Measurements from ENCODE around the gene PRIM1. TPM values are rescaled to one million over a fixed set of nuclear protein-coding genes. Genes with fewer than 3 reads are reported as not detected.

The PRIM1 gene
- total and polyA plus RNA-seq, 2 donors from 2014 or later = 3.2 to 4.9 TPM

DNA sequence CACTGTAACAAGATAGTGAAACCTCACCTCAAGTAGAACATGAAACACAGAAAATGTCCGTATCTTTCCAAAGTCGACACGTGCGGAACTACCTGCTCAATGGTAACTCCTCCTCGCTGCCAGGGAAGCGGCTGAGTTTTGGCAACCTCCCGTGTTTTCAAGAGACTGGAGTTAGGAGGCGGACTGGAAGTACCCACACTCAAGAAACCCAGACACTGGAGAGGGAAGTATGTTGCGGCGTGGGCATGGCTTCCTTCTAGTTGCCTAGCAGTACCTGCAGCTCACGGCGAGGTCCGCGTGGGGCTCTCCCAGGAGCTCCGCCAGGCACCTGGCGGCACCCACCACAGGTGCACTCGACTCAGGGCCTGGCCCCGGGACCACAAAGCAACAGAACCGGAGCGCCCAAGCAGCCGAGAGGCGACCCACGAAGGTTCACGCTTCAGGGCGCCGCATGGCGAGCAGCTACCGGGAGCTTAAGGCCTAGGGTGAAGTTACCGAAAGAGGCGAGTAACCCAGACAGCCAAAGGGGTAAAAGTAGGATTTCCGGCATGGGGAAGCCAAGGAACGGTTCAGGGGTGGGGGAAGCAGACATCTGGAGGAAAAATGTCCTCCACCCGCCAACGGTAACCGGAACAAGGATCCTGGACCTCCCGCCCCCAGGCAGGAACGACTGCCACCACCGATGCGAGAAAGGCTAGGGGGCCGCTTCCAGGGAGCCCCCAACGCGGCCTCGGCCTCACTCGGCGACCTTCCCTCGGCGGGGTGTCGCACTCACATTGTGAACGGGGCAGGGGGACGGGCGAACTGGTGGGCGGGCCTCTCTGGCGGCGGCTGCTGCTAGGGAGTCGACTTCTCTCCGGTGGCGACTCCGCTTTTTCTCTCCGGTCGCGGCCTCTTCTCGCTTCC is 64.6 kb downstream of the PRIM1 start:
- intact Hi-C loops (cut with DNase I) = no loop called here
- TF ChIP-seq, protein P1, sequence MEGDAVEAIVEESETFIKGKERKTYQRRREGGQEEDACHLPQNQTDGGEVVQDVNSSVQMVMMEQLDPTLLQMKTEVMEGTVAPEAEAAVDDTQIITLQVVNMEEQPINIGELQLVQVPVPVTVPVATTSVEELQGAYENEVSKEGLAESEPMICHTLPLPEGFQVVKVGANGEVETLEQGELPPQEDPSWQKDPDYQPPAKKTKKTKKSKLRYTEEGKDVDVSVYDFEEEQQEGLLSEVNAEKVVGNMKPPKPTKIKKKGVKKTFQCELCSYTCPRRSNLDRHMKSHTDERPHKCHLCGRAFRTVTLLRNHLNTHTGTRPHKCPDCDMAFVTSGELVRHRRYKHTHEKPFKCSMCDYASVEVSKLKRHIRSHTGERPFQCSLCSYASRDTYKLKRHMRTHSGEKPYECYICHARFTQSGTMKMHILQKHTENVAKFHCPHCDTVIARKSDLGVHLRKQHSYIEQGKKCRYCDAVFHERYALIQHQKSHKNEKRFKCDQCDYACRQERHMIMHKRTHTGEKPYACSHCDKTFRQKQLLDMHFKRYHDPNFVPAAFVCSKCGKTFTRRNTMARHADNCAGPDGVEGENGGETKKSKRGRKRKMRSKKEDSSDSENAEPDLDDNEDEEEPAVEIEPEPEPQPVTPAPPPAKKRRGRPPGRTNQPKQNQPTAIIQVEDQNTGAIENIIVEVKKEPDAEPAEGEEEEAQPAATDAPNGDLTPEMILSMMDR (IDR thresholded peaks at IDR 0.05; ENCODE audit: borderline replicate concordance, extremely low read depth, insufficient read depth) = no peak
- DNase-seq = peak; percentile 45 to 85 (median 71)
- no peaks in the 10 kb centered on the region for H3K36me3 ChIP-seq (ENCODE audit: control insufficient read depth in 2 of 3, insufficient read depth in 3 of 3, low read length in 3 of 3)
- no peaks in the 10 kb centered on the region for H3K27me3 ChIP-seq (ENCODE audit: control insufficient read depth, insufficient read depth, low read length)
- H3K27ac ChIP-seq (ENCODE audit: low read depth in 2 of 2, low read length in 2 of 2) = peak overlapping the region; percentile 99 to 100
- H3K9ac ChIP-seq (ENCODE audit: low read length in 3 of 3) = peak overlapping the region; percentile 93 to 99 (median 99)
- FAIRE-seq = no peak
- H3K4me1 ChIP-seq (ENCODE audit: control insufficient read depth in 2 of 3, insufficient read depth in 2 of 3, low read depth in 1 of 3, low read length in 3 of 3) = no peaks in the 10 kb centered on the region
- peak overlapping the region; percentile 84 to 97 (median 86) for H3K4me3 ChIP-seq (ENCODE audit: low read length in 3 of 3)
- H3K9me3 ChIP-seq (ENCODE audit: control insufficient read depth in 2 of 3, insufficient read depth in 1 of 3, low read length in 3 of 3) = no peaks in the 10 kb centered on the region

DNA sequence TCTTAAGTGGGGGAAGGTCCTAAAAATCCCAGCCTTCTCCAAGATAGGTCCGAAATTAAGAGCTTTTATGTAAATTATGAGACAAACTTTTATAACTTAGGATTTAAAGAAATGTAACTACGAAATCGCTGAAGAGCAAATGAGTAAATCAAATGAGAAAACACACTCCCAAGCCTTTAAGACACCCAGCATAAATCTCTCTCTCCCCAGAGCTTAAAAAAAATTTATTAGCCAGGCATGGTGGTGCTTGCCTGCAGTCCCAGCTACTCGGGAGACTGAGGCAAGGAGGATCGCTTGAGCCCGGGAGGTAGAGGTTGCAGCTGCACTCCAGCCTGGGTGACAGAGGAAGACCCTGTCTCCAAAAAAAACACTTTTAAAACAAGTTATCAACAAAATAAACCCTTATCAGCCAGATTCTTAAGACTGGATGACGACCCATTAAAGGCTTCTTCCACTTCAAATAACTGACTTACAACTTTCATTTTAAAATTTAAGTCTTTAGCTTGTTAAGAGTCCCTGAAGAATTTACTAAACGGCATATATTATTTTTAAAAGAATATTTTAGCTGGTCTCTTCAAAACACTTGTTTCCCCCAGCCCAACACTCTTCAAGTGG is 67.3 kb downstream of the PRIM1 start:
- FAIRE-seq (no peak), DNase-seq (peak in 3 of 5 donors; percentile 17 to 66 (median 61))
- H3K4me3 ChIP-seq (ENCODE audit: low read length in 3 of 3) = peak overlapping the region; percentile 44 to 86 (median 62)
- H3K27ac ChIP-seq (ENCODE audit: low read depth in 2 of 2, low read length in 2 of 2) = peak overlapping the region; percentile 54 to 85
- H3K27me3 ChIP-seq (ENCODE audit: control insufficient read depth, insufficient read depth, low read length) = no peaks in the 10 kb centered on the region
- intact Hi-C loops (cut with DNase I) = no loop called here
- H3K36me3 ChIP-seq (ENCODE audit: control insufficient read depth in 2 of 3, insufficient read depth in 3 of 3, low read length in 3 of 3) = no peaks in the 10 kb centered on the region
- peak overlapping the region; percentile 55 to 63 (median 62) for H3K9ac ChIP-seq (ENCODE audit: low read length in 3 of 3)
- H3K4me1 ChIP-seq (ENCODE audit: control insufficient read depth in 2 of 3, insufficient read depth in 2 of 3, low read depth in 1 of 3, low read length in 3 of 3) = peaks cover 0 to 7% (median 0%) of the 10 kb centered on the region in 3 donors
- TF ChIP-seq, protein P1 (IDR thresholded peaks at IDR 0.05; ENCODE audit: borderline replicate concordance, extremely low read depth, insufficient read depth) = no peak
- no peaks in the 10 kb centered on the region for H3K9me3 ChIP-seq (ENCODE audit: control insufficient read depth in 2 of 3, insufficient read depth in 1 of 3, low read length in 3 of 3)

DNA sequence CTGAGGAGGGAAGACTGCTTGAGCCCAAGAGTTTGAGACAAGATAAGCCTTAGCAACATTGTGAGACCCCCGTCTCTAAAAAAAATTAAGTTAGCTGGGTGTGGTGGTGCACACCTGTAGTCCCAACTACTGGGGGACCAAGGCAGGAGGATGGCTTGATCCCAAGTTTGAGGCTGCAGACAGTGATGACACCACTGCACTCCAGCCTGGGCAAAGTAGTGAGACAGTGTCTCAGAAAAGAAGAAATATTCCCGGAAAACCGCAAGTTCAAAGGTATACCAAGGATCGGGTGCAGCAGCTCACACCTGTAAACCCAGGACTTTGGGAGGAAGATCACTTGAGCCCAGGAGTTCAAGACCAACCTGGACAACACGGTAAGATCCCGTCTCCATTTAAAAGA is 69.8 kb downstream of the PRIM1 start:
- H3K36me3 ChIP-seq (ENCODE audit: control insufficient read depth in 2 of 3, insufficient read depth in 3 of 3, low read length in 3 of 3) = no peaks in the 10 kb centered on the region
- H3K27ac ChIP-seq (ENCODE audit: low read depth in 2 of 2, low read length in 2 of 2) = no peak overlapping the region
- peaks cover 0 to 9% (median 7%) of the 10 kb centered on the region in 3 donors for H3K4me1 ChIP-seq (ENCODE audit: control insufficient read depth in 2 of 3, insufficient read depth in 2 of 3, low read depth in 1 of 3, low read length in 3 of 3)

More for the DNA sequence above, 69.8 kb downstream of the PRIM1 start:
- no peak overlapping the region for H3K4me3 ChIP-seq (ENCODE audit: low read length in 3 of 3)
- TF ChIP-seq, protein P1 (IDR thresholded peaks at IDR 0.05; ENCODE audit: borderline replicate concordance, extremely low read depth, insufficient read depth) = no peak
- no peak overlapping the region for H3K9ac ChIP-seq (ENCODE audit: low read length in 3 of 3)
- DNase-seq = peak in 1 of 5 donors; percentile 10
- intact Hi-C loops (cut with DNase I) = no loop called here
- H3K9me3 ChIP-seq (ENCODE audit: control insufficient read depth in 2 of 3, insufficient read depth in 1 of 3, low read length in 3 of 3) = no peaks in the 10 kb centered on the region
- no peak for FAIRE-seq
- H3K27me3 ChIP-seq (ENCODE audit: control insufficient read depth, insufficient read depth, low read length) = no peaks in the 10 kb centered on the region

Other genes starting within 250 kb of the PRIM1 start
- 71.3 TPM for gene RBMS2, start 230.5 kb downstream of the PRIM1 start, total RNA-seq
- gene RBMS2, start 230.5 kb downstream of the PRIM1 start, polyA plus RNA-seq (ENCODE audit: insufficient read depth, low read depth, low replicate concordance) = 8.5 TPM
- gene BAZ2A, start 122.0 kb downstream of the PRIM1 start, total RNA-seq = 98.6 TPM
- gene BAZ2A, start 122.0 kb downstream of the PRIM1 start, polyA plus RNA-seq (ENCODE audit: insufficient read depth, low read depth, low replicate concordance) = 10.5 TPM
- 568 TPM for gene ATP5F1B, start 106.3 kb downstream of the PRIM1 start, total RNA-seq
- 1,584 TPM for gene ATP5F1B, start 106.3 kb downstream of the PRIM1 start, polyA plus RNA-seq (ENCODE audit: insufficient read depth, low read depth, low replicate concordance)
- 186 TPM for gene PTGES3, start 64.0 kb downstream of the PRIM1 start, total RNA-seq
- 207 TPM for gene PTGES3, start 64.0 kb downstream of the PRIM1 start, polyA plus RNA-seq (ENCODE audit: insufficient read depth, low read depth, low replicate concordance)
- 660 TPM for gene NACA, start 27.0 kb downstream of the PRIM1 start, total RNA-seq
- gene NACA, start 27.0 kb downstream of the PRIM1 start, polyA plus RNA-seq (ENCODE audit: insufficient read depth, low read depth, low replicate concordance) = 1,180 TPM
- 1.7 TPM for gene HSD17B6, start 11.0 kb upstream of the PRIM1 start, total RNA-seq
- 3.9 TPM for gene HSD17B6, start 11.0 kb upstream of the PRIM1 start, polyA plus RNA-seq (ENCODE audit: insufficient read depth, low read depth, low replicate concordance)
- gene SDR9C7, start 182.1 kb upstream of the PRIM1 start, total RNA-seq = not detected
- gene SDR9C7, start 182.1 kb upstream of the PRIM1 start, polyA plus RNA-seq (ENCODE audit: insufficient read depth, low read depth, low replicate concordance) = not detected
- 0.41 TPM for gene RDH16, start 205.3 kb upstream of the PRIM1 start, total RNA-seq
- 0.15 TPM for gene RDH16, start 205.3 kb upstream of the PRIM1 start, polyA plus RNA-seq (ENCODE audit: insufficient read depth, low read depth, low replicate concordance)

Measured in kidney (tissue), 14 donors.